ENCODE results near the gene ELAVL3.
"Not testable (repeated sequence)": the region's sequence is repeated elsewhere in the genome, so short reads cannot be mapped to it uniquely, and the experiment has no call there.

Gene ELAVL3

GRCh38 chr19:11458236-11458900 lies 22.5 kb downstream of the ELAVL3 start:
- no peak for DNase-seq

GRCh38 chr19:11457831-11458230 lies 23.0 kb downstream of the ELAVL3 start:
- DNase-seq, result no peak

- DNase-seq, result no peak
Measured at GRCh38 chr19:11457115-11457514, 23.7 kb downstream of the ELAVL3 start.

GRCh38 chr19:11456659-11457058 lies 24.2 kb downstream of the ELAVL3 start:
- DNase-seq, result no peak

GRCh38 chr19:11455233-11455554 lies 25.7 kb downstream of the ELAVL3 start:
- DNase-seq, result not testable (repeated sequence)

- no peak for DNase-seq
Measured at GRCh38 chr19:11453468-11454341, 27.1 kb downstream of the ELAVL3 start.

- no peak for DNase-seq
Measured at GRCh38 chr19:11452620-11453310, 28.1 kb downstream of the ELAVL3 start.

GRCh38 chr19:11451871-11452619 lies 28.8 kb downstream of the ELAVL3 start:
- DNase-seq, result no peak

GRCh38 chr19:11451327-11451870 lies 29.4 kb downstream of the ELAVL3 start:
- no peak for DNase-seq

DNA sequence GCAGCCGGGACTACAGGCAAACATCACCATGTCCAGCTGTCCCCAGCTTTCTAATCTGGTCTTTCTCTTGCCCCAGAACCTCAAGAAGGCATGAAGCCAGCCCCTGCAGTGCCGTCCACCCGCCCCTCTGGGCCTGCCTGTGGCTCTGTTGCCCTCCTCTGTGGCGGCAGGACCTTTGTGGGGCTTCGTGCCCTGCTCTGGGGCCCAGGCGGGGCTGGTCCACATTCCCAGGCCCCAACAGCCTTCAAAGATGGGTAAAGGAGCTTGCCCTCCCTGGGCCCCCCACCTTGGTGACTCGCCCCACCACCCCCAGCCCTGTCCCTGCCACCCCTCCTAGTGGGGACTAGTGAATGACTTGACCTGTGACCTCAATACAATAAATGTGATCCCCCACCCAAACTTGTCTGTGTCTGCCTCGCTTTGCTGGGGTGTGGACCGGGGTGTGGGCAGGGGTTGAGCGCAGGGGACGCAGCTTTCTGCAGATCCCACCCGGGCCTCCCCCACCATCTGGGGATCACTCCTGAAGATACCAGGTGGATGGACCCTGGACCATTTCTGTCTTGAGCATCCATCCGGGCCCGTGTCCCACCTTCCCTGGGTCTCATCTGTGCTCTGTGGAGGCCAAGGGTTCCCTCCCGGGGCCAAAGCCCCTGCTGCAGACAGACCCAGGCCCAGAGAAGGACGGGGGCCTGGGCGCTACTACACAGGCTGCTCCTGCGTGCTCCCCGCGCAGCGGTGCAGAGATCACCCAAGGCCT lies 30.1 kb downstream of the ELAVL3 start:
- no peak for DNase-seq

- no peak for DNase-seq
Measured at GRCh38 chr19:11448923-11449554, 31.8 kb downstream of the ELAVL3 start.

GRCh38 chr19:11448410-11448809 lies 32.4 kb downstream of the ELAVL3 start:
- DNase-seq, result no peak

- no peak for DNase-seq
Measured at GRCh38 chr19:11447347-11448262, 33.2 kb downstream of the ELAVL3 start.

DNA sequence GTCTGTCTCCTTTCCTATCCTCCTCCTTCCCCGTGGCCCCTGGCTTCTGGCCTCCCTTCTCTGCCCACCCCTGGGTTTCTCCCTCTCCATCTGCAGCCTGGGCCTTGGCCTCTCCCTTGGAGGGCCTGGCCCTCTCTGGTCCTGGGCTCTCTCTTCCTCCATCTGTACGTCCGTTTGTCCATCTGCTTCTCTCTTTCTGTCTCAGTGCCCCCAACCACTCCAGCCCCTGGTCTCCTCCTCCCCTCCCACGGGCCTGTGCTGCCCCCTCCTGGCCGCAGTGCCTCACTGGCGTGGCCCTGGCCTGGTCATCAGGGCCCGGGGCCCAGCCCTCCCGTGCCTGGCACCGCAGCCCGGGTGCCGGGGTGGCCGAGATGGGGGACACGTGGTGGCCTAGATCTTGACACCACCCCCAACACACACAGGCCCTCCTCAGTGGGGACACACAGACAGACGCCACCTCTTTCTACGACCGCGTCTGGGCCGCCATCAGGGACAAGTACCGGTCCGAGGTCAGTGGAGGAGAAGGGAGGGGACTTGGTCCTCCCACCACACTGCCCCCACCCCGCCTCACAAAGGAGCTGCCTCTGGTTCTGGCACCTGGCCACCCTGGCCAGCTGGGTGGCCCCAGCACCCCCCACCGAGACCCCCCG lies 34.1 kb downstream of the ELAVL3 start:
- peak in 1 of 2 experiments; percentile 12 for DNase-seq

DNA sequence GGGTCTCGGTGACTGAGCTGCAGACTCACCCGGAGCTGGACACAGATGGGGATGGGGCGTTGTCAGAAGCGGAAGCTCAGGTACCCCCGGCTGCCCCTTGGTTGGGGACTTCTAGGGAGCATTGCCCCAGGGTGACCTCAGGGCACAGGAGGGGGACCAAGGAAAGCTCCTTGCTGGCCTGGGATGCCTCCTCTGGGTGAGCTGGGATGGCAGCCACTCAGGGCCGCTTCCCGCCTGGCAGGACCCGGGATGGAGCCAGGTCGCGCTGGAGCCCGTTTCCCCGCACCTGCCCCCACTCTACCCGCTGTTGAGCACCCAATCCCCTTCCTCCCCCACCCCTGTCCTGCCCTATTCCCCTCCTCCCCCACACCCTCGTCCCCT lies 34.6 kb downstream of the ELAVL3 start:
- no peak for DNase-seq

- no peak for DNase-seq
Measured at GRCh38 chr19:11445141-11445540, 35.7 kb downstream of the ELAVL3 start.

- no peak for DNase-seq
Measured at GRCh38 chr19:11444059-11444458, 36.8 kb downstream of the ELAVL3 start.

DNA sequence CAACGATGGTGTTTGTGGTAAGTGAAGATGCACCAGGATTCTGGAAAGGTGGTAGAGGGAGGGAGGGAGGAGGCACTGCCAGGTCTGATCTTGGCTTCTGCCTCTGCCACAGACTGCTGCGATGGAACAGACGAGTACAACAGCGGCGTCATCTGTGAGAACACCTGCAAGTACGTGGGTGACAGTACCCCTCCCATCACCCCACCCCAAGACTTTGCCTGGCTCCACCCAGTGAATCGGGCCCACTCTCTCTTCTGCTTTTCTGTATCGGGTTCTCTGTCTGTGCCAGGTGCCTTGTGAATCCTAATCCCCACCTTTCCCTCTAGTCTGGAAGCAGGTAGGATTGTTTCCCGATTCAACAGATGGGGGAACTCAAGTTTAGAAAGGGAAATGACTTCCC lies 42.9 kb downstream of the ELAVL3 start:
- DNase-seq, result no peak

DNA sequence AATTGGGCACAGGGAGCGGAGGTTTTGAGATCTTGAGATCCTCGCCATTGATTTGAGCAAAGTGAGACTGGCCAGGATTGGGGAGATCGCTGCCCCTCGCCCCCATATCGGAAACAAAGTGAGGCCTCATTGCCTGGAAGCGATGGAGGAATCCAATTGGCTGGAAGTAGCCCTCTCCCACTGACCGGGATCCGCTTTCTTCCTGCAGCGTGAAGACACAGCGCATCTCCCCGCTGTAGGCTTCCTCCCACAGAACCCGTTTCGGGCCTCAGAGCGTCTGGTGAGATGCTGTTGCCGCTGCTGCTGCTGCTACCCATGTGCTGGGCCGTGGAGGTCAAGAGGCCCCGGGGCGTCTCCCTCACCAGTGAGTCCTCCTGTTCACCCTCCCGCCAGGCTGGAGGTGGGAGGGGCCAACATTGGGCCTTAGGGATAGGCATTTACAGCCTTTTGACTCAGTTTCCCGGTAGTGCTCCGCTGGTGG lies 45.0 kb downstream of the ELAVL3 start:
- no peak for DNase-seq

Measured in NCI-H2081 (cell line).